GM12891 (cell line): ENCODE data around the gene PGP.

ENCODE experiments used
- DNase-seq: peaks from one replicate; pipeline ENCODE4 v3.0.0; 2011; ENCODE audit warnings: low spot score; ENCODE audit not compliant: insufficient read length
- FAIRE-seq: peaks from 2 replicates; lab custom pipeline; 2011; peaks lifted over from hg19 to GRCh38; lab: Jason Lieb, UNC
- PAX5 ChIP-seq: IDR thresholded peaks from 2 replicates; pipeline ENCODE4 v1.6.1; 2011; ENCODE audit warnings: low read length, moderate library complexity, mild to moderate bottlenecking; ENCODE audit not compliant: insufficient read depth, severe bottlenecking
- POLR2A ChIP-seq: IDR thresholded peaks from 2 replicates; pipeline ENCODE4 v1.6.1; 2011; ENCODE audit warnings: low read depth, low read length, control low read depth
- POLR2AphosphoS5 ChIP-seq: IDR thresholded peaks from 2 replicates; pipeline ENCODE4 v1.6.1; 2011; ENCODE audit warnings: low read depth, low read length, control low read depth
- POU2F2 ChIP-seq: IDR thresholded peaks from 2 replicates; pipeline ENCODE4 v1.6.1; 2011; ENCODE audit warnings: low read depth, mild to moderate bottlenecking, control low read depth, low read length, moderate library complexity
- SPI1 ChIP-seq: IDR thresholded peaks from 2 replicates; pipeline ENCODE4 v1.6.1; 2011; ENCODE audit warnings: low read depth, low read length, control low read depth
- TAF1 ChIP-seq: IDR thresholded peaks from 2 replicates; pipeline ENCODE4 v1.6.1; 2011; ENCODE audit warnings: low read depth, low read length, control low read depth

The PGP gene

DNA sequence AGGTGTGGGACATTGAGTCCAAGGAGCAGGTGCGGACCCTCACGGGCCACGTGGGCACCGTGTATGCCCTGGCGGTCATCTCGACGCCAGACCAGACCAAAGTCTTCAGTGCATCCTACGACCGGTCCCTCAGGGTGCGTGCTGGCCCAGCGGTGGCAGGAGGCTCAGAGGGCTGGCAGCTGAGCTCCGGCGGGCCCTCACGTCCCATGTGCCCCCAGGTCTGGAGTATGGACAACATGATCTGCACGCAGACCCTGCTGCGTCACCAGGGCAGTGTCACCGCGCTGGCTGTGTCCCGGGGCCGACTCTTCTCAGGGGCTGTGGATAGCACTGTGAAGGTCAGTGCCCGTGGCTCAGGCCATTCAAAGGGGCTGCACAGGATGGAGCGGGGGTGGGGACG, 38.6 kb downstream of the PGP start:
- DNase-seq (no peak), FAIRE-seq (no peak)
- TF ChIP-seq SPI1 (no peak), POLR2AphosphoS5 (no peak), POU2F2 (no peak), TAF1 (no peak), POLR2A (no peak), PAX5 (no peak)

DNA sequence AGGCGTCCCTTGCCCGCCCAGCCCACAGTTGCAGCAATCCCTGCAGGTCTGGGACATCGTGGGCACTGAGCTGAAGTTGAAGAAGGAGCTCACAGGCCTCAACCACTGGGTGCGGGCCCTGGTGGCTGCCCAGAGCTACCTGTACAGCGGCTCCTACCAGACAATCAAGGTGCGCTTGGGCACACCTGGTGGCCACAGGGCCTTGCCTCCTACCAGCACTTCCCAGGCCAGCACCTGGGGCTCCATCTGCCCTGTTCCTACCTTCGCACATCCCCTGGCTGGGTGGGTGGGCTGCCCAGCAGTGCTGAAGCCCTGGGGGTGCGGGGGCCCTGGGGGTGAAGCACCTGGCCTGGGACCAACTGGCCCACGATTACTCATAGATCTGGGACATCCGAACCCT, 39.2 kb downstream of the PGP start:
- FAIRE-seq = no peak
- TF ChIP-seq PAX5 (no peak), POLR2A (no peak), TAF1 (no peak), POLR2AphosphoS5 (no peak), SPI1 (no peak), POU2F2 (no peak)
- no peak for DNase-seq

DNA sequence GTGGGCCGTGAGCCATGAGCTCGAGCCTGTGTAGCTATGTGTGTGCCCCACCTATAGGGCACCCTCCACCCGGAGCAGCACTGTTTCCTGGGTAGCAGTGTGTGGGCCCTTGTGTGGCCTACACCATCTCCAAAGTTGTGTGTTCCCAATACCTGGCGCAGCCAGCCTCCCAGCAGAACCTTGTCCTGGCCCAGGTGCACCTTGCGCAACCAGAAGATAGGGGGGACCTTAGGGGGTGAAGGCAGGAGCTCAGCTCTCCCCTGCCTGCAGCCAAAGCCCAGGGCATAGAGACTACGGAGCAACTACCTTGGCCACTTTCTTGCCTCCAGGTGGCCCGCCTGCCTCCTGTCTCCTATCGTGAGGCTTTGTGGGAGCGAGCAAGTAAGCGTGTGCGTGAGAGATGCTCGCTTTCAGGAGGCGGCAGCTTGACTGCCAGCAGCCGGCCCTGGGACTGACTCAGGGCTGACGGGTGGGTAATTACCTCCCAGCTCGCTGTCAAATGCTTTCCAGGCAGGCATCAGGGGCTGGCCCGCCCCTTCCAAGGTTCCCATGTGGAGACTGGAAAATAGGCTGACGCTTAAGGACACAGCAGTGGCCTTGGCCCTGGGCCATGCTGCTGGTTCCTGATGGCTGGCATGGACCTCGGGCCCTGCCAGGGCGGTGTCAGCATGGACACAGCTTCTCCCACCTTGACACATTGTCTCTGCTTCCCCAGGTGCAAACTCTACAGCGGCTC, 40.1 kb downstream of the PGP start:
- no peak for DNase-seq
- FAIRE-seq = no peak
- TF ChIP-seq PAX5 (no peak), TAF1 (no peak), POLR2AphosphoS5 (no peak), POU2F2 (no peak), POLR2A (no peak), SPI1 (no peak)

DNA sequence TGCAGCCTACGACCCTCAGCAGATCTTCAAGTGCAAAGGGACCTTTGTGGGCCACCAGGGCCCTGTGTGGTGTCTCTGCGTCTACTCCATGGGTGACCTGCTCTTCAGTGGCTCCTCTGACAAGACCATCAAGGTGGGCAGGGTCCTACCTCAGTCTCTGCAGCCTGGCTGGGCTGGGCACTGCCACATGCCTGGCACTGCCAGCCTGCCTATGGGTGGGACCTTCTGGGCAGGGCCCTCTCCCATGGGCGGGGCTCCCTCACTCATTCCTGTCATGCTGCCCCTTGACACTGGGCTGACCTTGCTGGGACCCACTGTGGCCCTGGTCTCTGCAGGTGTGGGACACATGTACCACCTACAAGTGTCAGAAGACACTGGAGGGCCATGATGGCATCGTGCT, 40.7 kb downstream of the PGP start:
- no peak for TF ChIP-seq POLR2AphosphoS5
- TF ChIP-seq POLR2A = no peak
- TF ChIP-seq SPI1 = no peak
- no peak for TF ChIP-seq TAF1
- no peak for TF ChIP-seq PAX5
- no peak for TF ChIP-seq POU2F2
- DNase-seq (no peak), FAIRE-seq (no peak)

DNA sequence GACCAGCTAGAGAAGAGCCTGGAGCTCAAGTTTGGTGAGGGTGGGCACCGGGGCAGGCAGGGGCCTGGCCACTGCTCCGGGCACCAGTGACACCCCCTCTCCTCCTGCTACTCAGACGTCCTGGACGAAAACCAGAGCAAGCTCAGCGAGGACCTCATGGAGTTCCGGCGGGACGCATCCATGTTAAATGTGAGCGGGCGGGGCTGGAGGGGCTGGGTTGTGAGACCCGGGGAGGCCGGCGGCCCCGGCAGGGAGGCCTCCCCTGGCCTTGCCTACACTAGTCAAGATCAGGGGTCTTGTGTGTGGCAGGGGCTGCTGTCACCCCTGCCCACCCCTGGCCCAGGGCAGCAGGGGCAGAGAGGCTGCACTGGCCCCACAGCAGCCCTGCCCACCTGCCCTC, 41.3 kb downstream of the PGP start:
- no peak for TF ChIP-seq SPI1
- TF ChIP-seq POLR2AphosphoS5 = no peak
- TF ChIP-seq POLR2A = no peak
- no peak for TF ChIP-seq TAF1
- TF ChIP-seq PAX5 = no peak
- no peak for TF ChIP-seq POU2F2
- DNase-seq = no peak
- no peak for FAIRE-seq

DNA sequence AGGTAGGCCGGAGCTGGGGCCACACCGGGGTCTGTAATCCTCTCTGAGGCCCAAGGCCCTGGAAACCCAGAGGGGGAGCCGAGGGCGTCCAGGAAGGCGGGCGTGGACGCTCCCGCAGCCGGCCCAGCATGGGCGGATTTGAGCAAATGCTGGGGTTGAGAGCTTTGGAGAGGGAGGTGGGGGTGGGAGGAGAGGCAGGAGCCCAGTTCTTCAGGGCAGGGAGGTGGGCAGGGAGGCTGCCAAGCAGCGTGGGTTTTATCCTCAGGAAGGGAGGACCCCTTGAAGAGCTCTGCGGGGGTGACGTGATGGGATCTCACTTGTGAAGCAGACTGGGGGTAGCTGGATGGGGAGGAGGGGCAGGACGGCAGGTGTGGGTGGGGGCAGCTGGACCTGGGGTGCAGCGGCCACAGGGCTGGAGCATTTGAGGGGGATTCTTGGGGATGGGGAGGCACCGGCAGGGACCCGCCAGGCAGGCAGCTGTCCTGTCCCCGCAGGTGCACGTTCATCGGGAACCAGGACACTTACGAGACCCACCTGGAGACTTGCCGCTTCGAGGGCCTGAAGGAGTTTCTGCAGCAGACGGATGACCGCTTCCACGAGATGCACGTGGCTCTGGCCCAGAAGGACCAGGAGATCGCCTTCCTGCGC, 41.8 kb downstream of the PGP start:
- DNase-seq (no peak), FAIRE-seq (no peak)
- TF ChIP-seq POLR2AphosphoS5 (no peak), TAF1 (no peak), SPI1 (no peak), POLR2A (no peak), PAX5 (no peak), POU2F2 (no peak)

DNA sequence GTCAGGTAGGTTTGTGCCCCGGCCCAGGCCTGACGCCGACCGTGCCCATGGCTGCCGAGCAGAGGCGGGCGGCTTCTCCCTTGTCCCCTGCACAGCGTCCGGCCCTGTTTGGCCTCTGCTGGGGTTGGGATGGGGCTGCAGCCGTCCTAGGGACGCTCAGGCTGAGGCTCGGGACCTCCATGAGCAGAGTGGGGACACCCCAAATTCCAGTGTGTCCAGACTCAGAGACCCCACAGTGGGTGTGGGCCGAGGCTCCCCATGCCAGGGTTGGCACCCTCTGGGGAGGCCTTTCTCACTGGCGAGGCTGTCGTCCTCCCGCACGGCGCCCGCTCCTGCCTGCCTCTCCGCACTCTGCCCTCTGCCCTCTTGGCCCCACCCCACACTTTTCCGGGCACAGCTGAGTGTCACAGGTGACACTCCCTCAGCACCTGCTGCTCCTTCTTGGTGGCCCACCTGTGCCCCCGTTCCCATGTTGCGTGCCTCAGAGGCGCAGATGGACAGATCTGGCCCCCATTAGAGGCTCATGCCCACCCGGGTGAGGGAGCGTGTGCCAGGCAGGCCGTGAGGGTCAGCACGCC, 43.0 kb downstream of the PGP start:
- DNase-seq (no peak), FAIRE-seq (no peak)
- TF ChIP-seq POLR2A (no peak), TAF1 (no peak), POU2F2 (no peak), SPI1 (no peak), PAX5 (no peak), POLR2AphosphoS5 (no peak)

DNA sequence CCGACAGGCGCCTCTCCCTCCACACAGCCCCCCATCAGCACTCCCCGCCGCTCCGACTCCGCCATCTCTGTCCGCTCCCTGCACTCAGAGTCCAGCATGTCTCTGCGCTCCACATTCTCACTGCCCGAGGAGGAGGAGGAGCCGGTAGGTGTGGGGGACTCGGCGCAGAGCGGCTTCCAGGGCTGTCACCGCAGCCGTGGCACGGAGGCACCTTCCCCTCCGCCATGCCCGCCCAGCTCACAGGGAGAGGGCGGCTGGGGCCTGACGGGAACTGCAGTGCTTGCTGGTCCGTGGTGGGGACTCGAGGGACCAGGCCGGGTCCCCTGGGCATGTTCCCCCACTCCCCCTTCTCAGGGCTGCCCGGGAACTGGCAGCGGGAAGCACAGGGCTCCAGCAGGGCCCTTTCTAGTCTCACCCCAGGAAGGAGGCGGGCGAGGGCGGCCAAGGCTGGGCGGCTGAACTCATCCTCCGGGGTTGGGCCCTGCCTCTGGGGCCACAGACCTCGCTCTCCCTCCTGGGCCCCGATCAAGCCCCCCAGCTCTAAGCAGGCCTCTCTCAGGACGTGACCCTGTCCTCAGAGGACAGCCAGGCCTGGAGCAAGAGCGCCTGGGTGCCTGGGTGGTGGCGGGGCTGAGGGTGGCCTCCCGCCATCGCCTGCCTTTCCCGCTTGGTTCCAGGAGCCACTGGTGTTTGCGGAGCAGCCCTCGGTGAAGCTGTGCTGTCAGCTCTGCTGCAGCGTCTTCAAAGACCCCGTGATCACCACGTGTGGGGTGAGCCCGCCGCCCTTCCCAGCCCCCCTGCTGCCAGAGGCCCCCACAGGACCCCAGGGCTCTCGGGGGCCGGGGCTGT, 43.8 kb downstream of the PGP start:
- no peak for TF ChIP-seq POLR2AphosphoS5
- FAIRE-seq (no peak), DNase-seq (no peak)

DNA sequence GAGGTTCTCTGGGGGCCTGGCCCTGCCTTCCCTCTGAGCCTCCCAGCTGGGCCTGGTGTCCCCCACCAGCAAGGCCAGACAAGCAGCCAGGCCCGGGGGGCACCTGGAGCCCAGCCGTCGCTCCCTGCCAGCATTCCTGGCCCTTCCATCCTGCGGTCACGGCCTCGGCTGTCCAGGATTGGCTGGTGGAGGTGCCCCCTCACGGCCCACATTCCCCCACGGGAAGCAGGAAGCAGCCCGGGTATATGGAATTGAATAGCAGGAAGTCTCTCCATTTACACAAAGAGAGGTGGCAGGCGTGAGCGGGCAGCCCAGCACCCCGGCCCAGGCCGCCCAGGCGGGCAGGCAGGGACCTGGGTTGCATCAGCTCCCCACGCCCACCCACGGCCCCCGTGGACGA, 44.6 kb downstream of the PGP start:
- FAIRE-seq (no peak), DNase-seq (no peak)
- TF ChIP-seq SPI1 (no peak), PAX5 (no peak), POLR2A (no peak), POU2F2 (no peak), POLR2AphosphoS5 (no peak), TAF1 (no peak)
